MCF 10A (cell line): ENCODE measurements around the gene SEMA3A. TPM values are rescaled to one million over a fixed set of nuclear protein-coding genes. Genes with fewer than 3 reads are reported as not detected.

ENCODE experiments used
- BruUV-seq: library from RNA; stranded (reverse); fragments of 400-500 nt; replicated peaks from 2 replicates; lab custom pipeline; 2021; lab: Mats Ljungman, UMichigan
- CTCF ChIA-PET: fragments of 300-600 bp; sonication (Branson Sonifier 250); formaldehyde crosslinking; extraction: SDS; loops from one replicate; lab custom pipeline; 2021; ENCODE audit warnings: antibody characterized with exemption, inconsistent platforms; lab: Yijun Ruan, JAX
- POLR2A ChIA-PET: fragments of 300-600, 350-650 bp; sonication (Branson Sonifier 250); formaldehyde crosslinking; extraction: SDS; loops from one replicate; lab custom pipeline; 2020; ENCODE audit warnings: antibody characterized with exemption, inconsistent platforms; lab: Yijun Ruan, JAX
- DNase-seq: peaks from one replicate; pipeline ENCODE4 v3.0.0-alpha.2; 2018; ENCODE audit not compliant: unreplicated experiment
- H3K27ac Mint-ChIP-seq: one replicate; pipeline ENCODE4 v1.8.0; 2022; ENCODE audit warnings: mild to moderate bottlenecking, low read depth, mixed read lengths; ENCODE audit not compliant: unreplicated experiment
- H3K27me3 Mint-ChIP-seq: one replicate; pipeline ENCODE4 v1.8.0; 2022; ENCODE audit warnings: mixed read lengths; ENCODE audit not compliant: insufficient read depth, unreplicated experiment
- H3K36me3 Mint-ChIP-seq: one replicate; pipeline ENCODE4 v1.8.0; 2022; ENCODE audit warnings: mild to moderate bottlenecking, moderate library complexity, mixed read lengths; ENCODE audit not compliant: insufficient read depth, unreplicated experiment
- H3K4me1 Mint-ChIP-seq: one replicate; pipeline ENCODE4 v1.8.0; 2022; ENCODE audit warnings: mixed read lengths; ENCODE audit not compliant: insufficient read depth, unreplicated experiment
- H3K4me3 Mint-ChIP-seq: one replicate; pipeline ENCODE4 v1.8.0; 2022; ENCODE audit warnings: mild to moderate bottlenecking, moderate library complexity, mixed read lengths; ENCODE audit not compliant: unreplicated experiment
- H3K9me3 Mint-ChIP-seq: one replicate; pipeline ENCODE4 v1.8.0; 2022; ENCODE audit warnings: mixed read lengths; ENCODE audit not compliant: unreplicated experiment
- intact Hi-C: fragments of 100-400 bp; cut with micrococcal nuclease; formaldehyde crosslinking; loops from 2 replicates; pipeline ENCODE4 v1.14.1; 2022
- total RNA-seq: library from RNA; stranded (reverse); gene quantifications from 2 replicates; pipeline ENCODE4 v1.2.3, GENCODE V29; 2022
- TF ChIP-seq, protein P1 (sequence below): fragments of 200-600 bp; IDR thresholded peaks from one replicate; pipeline ENCODE4 v1.8.0; 2022; ENCODE audit warnings: antibody characterized with exemption, mild to moderate bottlenecking; ENCODE audit not compliant: unreplicated experiment

Gene SEMA3A
- total RNA-seq, 1 experiment from 2014 or later = 3.2 TPM

DNA sequence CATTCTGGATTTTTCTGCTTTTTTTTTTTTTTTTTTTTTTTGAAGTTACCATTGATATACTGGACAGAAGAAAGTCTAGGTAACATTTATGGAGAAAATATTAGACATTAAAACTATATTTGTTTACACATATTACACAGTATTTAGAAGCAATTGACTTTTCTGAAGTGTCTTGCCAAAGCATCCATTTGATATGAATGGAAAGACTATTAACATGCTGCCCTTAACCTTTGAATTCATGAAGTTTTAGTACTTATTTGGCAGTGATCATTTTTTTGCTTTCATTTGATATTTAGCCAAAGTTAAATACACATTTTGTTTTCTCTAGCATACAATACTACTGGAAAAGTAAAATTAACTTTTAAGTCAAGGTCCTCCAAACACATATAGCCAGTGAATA lies 210.0 kb downstream of the SEMA3A start:
- H3K27me3 Mint-ChIP-seq = no peaks in the 10 kb centered on the region
- ChIA-PET CTCF (no interaction called here), POLR2A (no interaction called here)
- H3K4me3 Mint-ChIP-seq = no peak overlapping the region
- intact Hi-C loops = no loop called here
- no peaks in the 10 kb centered on the region for H3K4me1 Mint-ChIP-seq
- no TSS peak for BruUV-seq
- no peaks in the 10 kb centered on the region for H3K36me3 Mint-ChIP-seq
- no peak overlapping the region for H3K27ac Mint-ChIP-seq
- no peak for DNase-seq
- H3K9me3 Mint-ChIP-seq = no peaks in the 10 kb centered on the region
- TF ChIP-seq, protein P1, sequence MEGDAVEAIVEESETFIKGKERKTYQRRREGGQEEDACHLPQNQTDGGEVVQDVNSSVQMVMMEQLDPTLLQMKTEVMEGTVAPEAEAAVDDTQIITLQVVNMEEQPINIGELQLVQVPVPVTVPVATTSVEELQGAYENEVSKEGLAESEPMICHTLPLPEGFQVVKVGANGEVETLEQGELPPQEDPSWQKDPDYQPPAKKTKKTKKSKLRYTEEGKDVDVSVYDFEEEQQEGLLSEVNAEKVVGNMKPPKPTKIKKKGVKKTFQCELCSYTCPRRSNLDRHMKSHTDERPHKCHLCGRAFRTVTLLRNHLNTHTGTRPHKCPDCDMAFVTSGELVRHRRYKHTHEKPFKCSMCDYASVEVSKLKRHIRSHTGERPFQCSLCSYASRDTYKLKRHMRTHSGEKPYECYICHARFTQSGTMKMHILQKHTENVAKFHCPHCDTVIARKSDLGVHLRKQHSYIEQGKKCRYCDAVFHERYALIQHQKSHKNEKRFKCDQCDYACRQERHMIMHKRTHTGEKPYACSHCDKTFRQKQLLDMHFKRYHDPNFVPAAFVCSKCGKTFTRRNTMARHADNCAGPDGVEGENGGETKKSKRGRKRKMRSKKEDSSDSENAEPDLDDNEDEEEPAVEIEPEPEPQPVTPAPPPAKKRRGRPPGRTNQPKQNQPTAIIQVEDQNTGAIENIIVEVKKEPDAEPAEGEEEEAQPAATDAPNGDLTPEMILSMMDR = no peak

DNA sequence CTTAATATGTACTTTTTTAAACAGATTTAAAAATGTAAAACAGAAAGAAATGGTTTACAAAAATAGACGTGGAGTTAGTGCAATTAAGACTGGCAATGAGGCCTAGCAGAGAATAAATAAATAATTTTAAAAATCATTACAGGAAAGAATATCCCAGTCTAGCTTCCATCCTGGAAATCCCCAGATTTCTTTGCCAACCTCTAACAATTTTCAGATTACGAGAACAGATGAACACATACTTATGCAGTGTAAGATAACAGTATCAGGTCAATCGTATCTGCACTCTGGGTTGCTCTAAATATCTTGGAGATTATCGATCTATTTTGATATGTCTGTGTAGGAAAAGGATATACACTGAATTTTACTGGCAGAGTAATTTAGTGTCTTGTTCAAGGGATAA lies 210.5 kb downstream of the SEMA3A start:
- no peaks in the 10 kb centered on the region for H3K27me3 Mint-ChIP-seq
- intact Hi-C loops = no loop called here
- ChIA-PET CTCF (no interaction called here), POLR2A (no interaction called here)
- H3K4me3 Mint-ChIP-seq = no peak overlapping the region
- H3K36me3 Mint-ChIP-seq = no peaks in the 10 kb centered on the region
- no peaks in the 10 kb centered on the region for H3K4me1 Mint-ChIP-seq
- no peak for DNase-seq
- TF ChIP-seq, protein P1 = no peak
- no peaks in the 10 kb centered on the region for H3K9me3 Mint-ChIP-seq
- BruUV-seq = no TSS peak
- H3K27ac Mint-ChIP-seq = no peak overlapping the region

DNA sequence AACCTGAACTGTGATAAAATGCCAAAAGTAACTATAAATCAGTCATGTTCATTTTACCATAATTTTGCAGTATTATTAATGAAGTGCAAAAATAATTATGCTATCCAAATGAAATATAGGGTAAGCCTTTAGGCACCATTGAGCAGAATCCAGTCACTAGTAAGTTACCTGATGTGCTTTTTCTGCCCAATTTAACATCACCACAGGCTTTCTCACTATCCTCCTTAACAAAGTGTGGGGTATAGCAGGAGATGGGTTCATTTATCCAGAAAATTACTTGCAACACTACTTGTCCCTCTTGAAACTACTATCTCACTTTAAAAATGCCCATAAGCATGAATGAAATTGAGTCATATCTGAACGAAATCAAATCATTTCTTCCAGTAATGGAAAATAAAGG lies 211.0 kb downstream of the SEMA3A start:
- Mint-ChIP-seq H3K4me1 (no peaks in the 10 kb centered on the region), H3K4me3 (no peak overlapping the region), H3K36me3 (no peaks in the 10 kb centered on the region), H3K9me3 (no peaks in the 10 kb centered on the region), H3K27ac (no peak overlapping the region), H3K27me3 (no peaks in the 10 kb centered on the region)
- TF ChIP-seq, protein P1 = no peak
- BruUV-seq = no TSS peak
- CTCF ChIA-PET = interaction anchor here (0.8 kb wide), 1 partner anchor 1037 kb away, joined by 3 read pairs; no protein-coding TSS in a partner anchor
- DNase-seq = no peak
- intact Hi-C loops = no loop called here
- POLR2A ChIA-PET = interaction anchor here (0.6 kb wide), 1 partner anchor 97 kb away, joined by 3 read pairs; no protein-coding TSS in a partner anchor

DNA sequence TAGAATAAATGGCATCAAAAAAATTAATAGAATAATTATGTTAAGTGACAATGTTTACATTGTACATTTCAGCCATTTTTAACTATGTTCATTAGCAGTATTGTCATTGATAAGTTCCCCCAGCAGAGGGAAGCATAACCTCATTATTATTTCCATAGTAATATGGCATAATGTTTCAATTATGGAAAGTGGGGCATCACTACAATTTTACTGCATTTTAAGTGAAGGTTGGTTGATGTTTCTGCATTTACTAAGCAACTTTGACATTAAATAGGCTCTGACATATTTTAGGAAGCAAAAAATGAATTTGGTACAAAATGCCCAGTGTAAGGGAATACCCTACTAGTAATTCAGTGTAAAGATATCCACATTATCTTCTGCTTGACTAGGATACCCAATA lies 218.3 kb downstream of the SEMA3A start:
- DNase-seq = peak; percentile 54
- ChIA-PET POLR2A (no interaction called here), CTCF (interaction anchor here (0.8 to 4.7 kb wide), 4 partner anchors 9 to 1047 kb away, joined by 3 to 33 read pairs (median 4); no protein-coding TSS in a partner anchor)
- TF ChIP-seq, protein P1 = peak; percentile 55
- no TSS peak for BruUV-seq
- Mint-ChIP-seq H3K4me1 (no peaks in the 10 kb centered on the region), H3K36me3 (no peaks in the 10 kb centered on the region), H3K27me3 (no peaks in the 10 kb centered on the region), H3K4me3 (no peak overlapping the region), H3K27ac (no peak overlapping the region), H3K9me3 (no peaks in the 10 kb centered on the region)
- intact Hi-C loops = loop anchor here (1.0 to 5.0 kb wide), 6 partner anchors 40 to 1047 kb away; no protein-coding TSS in a partner anchor
